Endothelial cell of umbilical vein (primary cell): Measurements from ENCODE around the gene CUBN. TPM values are rescaled to one million over a fixed set of nuclear protein-coding genes. Genes with fewer than 3 reads are reported as not detected.

Experiments
- BruUV-seq: library from RNA; stranded (reverse); fragments of 400-500 nt; replicated peaks from 2 replicates; lab custom pipeline; 2021; lab: Mats Ljungman, UMichigan
- CTCF ChIA-PET: fragments of 300-600, 350-600 bp; sonication (Branson Sonifier 250); formaldehyde crosslinking; loops from one replicate; lab custom pipeline; 2021; ENCODE audit warnings: antibody characterized with exemption, inconsistent platforms; lab: Charles Lee
- POLR2A ChIA-PET: fragments of 300-600, 350-600 bp; sonication (Branson Sonifier 250); formaldehyde crosslinking; loops from one replicate; lab custom pipeline; 2021; ENCODE audit warnings: antibody characterized with exemption, inconsistent platforms; lab: Charles Lee
- DNase-seq: peaks from one replicate; pipeline ENCODE4 v3.0.0-alpha.2; 2011; ENCODE audit warnings: low read depth, low spot score
- FAIRE-seq: peaks from 2 replicates; lab custom pipeline; 2011; peaks lifted over from hg19 to GRCh38; lab: Jason Lieb, UNC
- H2AFZ ChIP-seq: 2 replicates; pipeline ENCODE4 v1.6.0; 2012; ENCODE audit warnings: low read depth, low read length, control low read depth, inconsistent platforms
- H3K27ac ChIP-seq: 2 replicates; pipeline ENCODE4 v1.5.1; 2011; ENCODE audit warnings: low read depth, mild to moderate bottlenecking, control low read depth, low read length, moderate library complexity; ENCODE audit not compliant: insufficient read depth
- H3K27me3 ChIP-seq, 2 experiments: 2 replicates each; pipeline versions ENCODE4 v1.6.0 to v1.6.1; 2011; ENCODE audit warnings: low read length in 2 of 2, mixed read lengths in 1 of 2; ENCODE audit not compliant: control insufficient read depth in 2 of 2, insufficient read depth in 2 of 2
- H3K36me3 ChIP-seq, 2 experiments: 2 replicates in 1 of 2; 3 replicates in 1 of 2; pipeline ENCODE4 v1.5.1; 2011; ENCODE audit warnings: low read length in 2 of 2, mild to moderate bottlenecking in 1 of 2, moderate library complexity in 1 of 2; ENCODE audit not compliant: control insufficient read depth in 2 of 2, insufficient read depth in 2 of 2; ENCODE audit errors: extremely low read depth in 1 of 2
- H3K4me1 ChIP-seq: 3 replicates; pipeline ENCODE4 v1.5.1; 2011; ENCODE audit warnings: mild to moderate bottlenecking, low read length; ENCODE audit not compliant: control insufficient read depth, insufficient read depth; ENCODE audit errors: extremely low read depth
- H3K4me2 ChIP-seq: 2 replicates; pipeline ENCODE4 v1.6.1; 2011; ENCODE audit warnings: low read length, control low read depth, mixed read lengths; ENCODE audit not compliant: insufficient read depth
- H3K4me3 ChIP-seq, 3 experiments: fragments of 200-600 bp in 1 of 3; sonication (generic), shearing (Covaris generic) in 1 of 3; replicated peaks in 1 of 3; 2 replicates each; pipeline ENCODE4 v1.5.1; 2011 to 2016; ENCODE audit warnings: control low read depth in 3 of 3, low read length in 3 of 3, mild to moderate bottlenecking in 2 of 3, inconsistent platforms in 1 of 3, low read depth in 1 of 3, moderate library complexity in 1 of 3; ENCODE audit not compliant: insufficient read depth in 1 of 3
- H3K79me2 ChIP-seq: 2 replicates; pipeline ENCODE4 v1.6.0; 2012; ENCODE audit warnings: low read length, inconsistent platforms; ENCODE audit not compliant: control insufficient read depth, insufficient read depth
- H3K9ac ChIP-seq: replicated peaks from 2 replicates; pipeline ENCODE3; 2011; ENCODE audit warnings: low read length, control low read depth; ENCODE audit not compliant: insufficient read depth; ENCODE audit errors: extremely low read depth
- H3K9me1 ChIP-seq: replicated peaks from 3 replicates; pipeline ENCODE4 v1.6.0; 2011; ENCODE audit warnings: mild to moderate bottlenecking, low read length; ENCODE audit not compliant: control insufficient read depth, insufficient read depth; ENCODE audit errors: extremely low read depth
- H3K9me3 ChIP-seq: replicated peaks from 2 replicates; pipeline ENCODE4 v1.5.1; 2012; ENCODE audit warnings: low read length, inconsistent platforms; ENCODE audit not compliant: control insufficient read depth, insufficient read depth
- H4K20me1 ChIP-seq: replicated peaks from 2 replicates; pipeline ENCODE3; 2011; ENCODE audit warnings: mild to moderate bottlenecking, low read length; ENCODE audit not compliant: control insufficient read depth, insufficient read depth; ENCODE audit errors: extremely low read depth
- EZH2 ChIP-seq: IDR thresholded peaks from 2 replicates; pipeline ENCODE4 v1.6.1; 2012; ENCODE audit warnings: borderline replicate concordance, low read depth, mild to moderate bottlenecking, moderate library complexity, low read length, inconsistent platforms; ENCODE audit not compliant: severe bottlenecking
- FOS ChIP-seq: IDR thresholded peaks from 2 replicates; pipeline ENCODE4 v1.6.1; 2011; ENCODE audit warnings: mild to moderate bottlenecking, low read length, moderate library complexity, borderline replicate concordance; ENCODE audit not compliant: insufficient read depth
- GATA2 ChIP-seq: IDR thresholded peaks from 2 replicates; pipeline ENCODE4 v1.7.0; 2011; ENCODE audit warnings: low read depth, mild to moderate bottlenecking, moderate library complexity, mixed read lengths, low read length; ENCODE audit not compliant: insufficient read length, insufficient read depth
- JUN ChIP-seq: IDR thresholded peaks from 2 replicates; pipeline ENCODE4 v1.6.1; 2011; ENCODE audit warnings: borderline replicate concordance, low read depth; ENCODE audit not compliant: insufficient read length, insufficient read depth
- MAX ChIP-seq: IDR thresholded peaks from 2 replicates; pipeline ENCODE4 v1.6.1; 2011; ENCODE audit not compliant: insufficient read depth, insufficient read length
- MYC ChIP-seq: IDR thresholded peaks from one replicate; pipeline ENCODE4 v1.6.1; 2011; ENCODE audit warnings: mild to moderate bottlenecking, low read depth, low read length
- POLR2A ChIP-seq: IDR thresholded peaks from 2 replicates; pipeline ENCODE4 v1.6.1; 2012; ENCODE audit warnings: low read depth, mild to moderate bottlenecking, control low read depth, low read length
- POLR2AphosphoS5 ChIP-seq: IDR thresholded peaks from 2 replicates; pipeline ENCODE4 v1.6.1; 2012; ENCODE audit warnings: low read depth, mild to moderate bottlenecking, control low read depth, low read length, moderate library complexity; ENCODE audit not compliant: insufficient read depth
- dilution Hi-C: fragments of 300-500 bp; cut with MboI; formaldehyde crosslinking; loops from one replicate; pipeline ENCODE4 v1.15.0; 2019; ENCODE audit warnings: low sequenced_read_pairs; ENCODE audit not compliant: extremely low pct_ligation_motif_present
- intact Hi-C: fragments of 100-400 bp; cut with micrococcal nuclease; formaldehyde crosslinking; loops from one replicate; pipeline ENCODE4 v1.10.0; 2022
- polyA plus RNA-seq, 4 experiments: library from polyadenylated mRNA; depleted of rRNA in 3 of 4; stranded (reverse) in 3 of 4; unstranded in 1 of 4; fragments of >200 nt; gene quantifications; 2 replicates each; pipeline versions ENCODE4 v1.2.1 to v1.2.3, GENCODE V29; 2011 to 2012; ENCODE audit warnings: missing spikeins in 1 of 4
- total RNA-seq: library from RNA; stranded (reverse); gene quantifications from 2 replicates; pipeline ENCODE4 v1.2.3, GENCODE V29; 2021
- TF ChIP-seq, protein P1 (sequence below), 2 donors: IDR thresholded peaks; 1 replicate in 1 of 2; 2 replicates in 1 of 2; pipeline ENCODE4 v1.5.1; 2011; ENCODE audit warnings: low read length in 2 of 2, mild to moderate bottlenecking in 2 of 2, moderate library complexity in 2 of 2, control low read depth in 1 of 2, inconsistent platforms in 1 of 2, low read depth in 1 of 2; ENCODE audit not compliant: insufficient read depth in 1 of 2; ENCODE audit errors: extremely low read depth in 1 of 2

CUBN gene
- total and polyA plus RNA-seq, 2 donors (not counting 3 experiments of a cell fraction or from before 2014, with no cell fraction given) = 2.7 to 4.6 TPM

DNA sequence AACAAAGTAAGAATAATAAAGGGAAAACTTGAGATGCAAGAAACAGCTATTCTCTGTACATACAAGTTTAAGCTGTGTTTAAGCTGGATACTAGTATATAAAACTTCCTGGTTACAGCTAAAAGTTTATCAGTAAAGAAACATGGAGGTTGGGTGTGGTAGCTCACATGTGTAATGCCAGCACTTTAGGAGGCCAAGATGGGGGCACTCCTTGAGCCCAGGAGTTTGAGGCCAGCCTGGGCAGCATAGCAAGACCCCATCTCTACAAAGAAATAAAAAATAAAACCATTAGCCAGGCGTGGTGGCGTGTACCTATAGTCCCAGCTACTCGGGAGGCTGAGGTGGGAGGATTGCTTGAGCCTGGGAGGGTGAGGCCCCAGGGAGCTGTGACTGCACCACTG lies 315.6 kb downstream of the CUBN start:
- Histone ChIP-seq H3K4me2 (no peak overlapping the region), H3K36me3 (peaks cover 0 to 3% of the 10 kb centered on the region in 2 experiments), H3K79me2 (peaks cover 55% of the 10 kb centered on the region), H3K27me3 (no peaks in the 10 kb centered on the region), H3K4me3 (no peak overlapping the region), H4K20me1 (peaks cover 3% of the 10 kb centered on the region), H3K4me1 (peaks cover 27% of the 10 kb centered on the region), H3K9me3 (no peaks in the 10 kb centered on the region), H2AFZ (no peak overlapping the region), H3K27ac (no peak overlapping the region), H3K9me1 (no peaks in the 10 kb centered on the region), H3K9ac (no peak overlapping the region)
- no TSS peak for BruUV-seq
- DNase-seq = no peak
- TF ChIP-seq JUN (no peak), FOS (no peak), EZH2 (no peak), GATA2 (no peak), MAX (no peak), POLR2A (no peak), MYC (no peak), POLR2AphosphoS5 (no peak)
- TF ChIP-seq, protein P1, sequence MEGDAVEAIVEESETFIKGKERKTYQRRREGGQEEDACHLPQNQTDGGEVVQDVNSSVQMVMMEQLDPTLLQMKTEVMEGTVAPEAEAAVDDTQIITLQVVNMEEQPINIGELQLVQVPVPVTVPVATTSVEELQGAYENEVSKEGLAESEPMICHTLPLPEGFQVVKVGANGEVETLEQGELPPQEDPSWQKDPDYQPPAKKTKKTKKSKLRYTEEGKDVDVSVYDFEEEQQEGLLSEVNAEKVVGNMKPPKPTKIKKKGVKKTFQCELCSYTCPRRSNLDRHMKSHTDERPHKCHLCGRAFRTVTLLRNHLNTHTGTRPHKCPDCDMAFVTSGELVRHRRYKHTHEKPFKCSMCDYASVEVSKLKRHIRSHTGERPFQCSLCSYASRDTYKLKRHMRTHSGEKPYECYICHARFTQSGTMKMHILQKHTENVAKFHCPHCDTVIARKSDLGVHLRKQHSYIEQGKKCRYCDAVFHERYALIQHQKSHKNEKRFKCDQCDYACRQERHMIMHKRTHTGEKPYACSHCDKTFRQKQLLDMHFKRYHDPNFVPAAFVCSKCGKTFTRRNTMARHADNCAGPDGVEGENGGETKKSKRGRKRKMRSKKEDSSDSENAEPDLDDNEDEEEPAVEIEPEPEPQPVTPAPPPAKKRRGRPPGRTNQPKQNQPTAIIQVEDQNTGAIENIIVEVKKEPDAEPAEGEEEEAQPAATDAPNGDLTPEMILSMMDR (IDR thresholded peaks at IDR 0.05; ENCODE audit: extremely low read depth in 1 of 2, insufficient read depth in 1 of 2, low read depth in 1 of 2, low read length in 2 of 2) = no peak
- FAIRE-seq = no peak
- ChIA-PET CTCF (interaction anchor here (1.4 to 3.6 kb wide), 3 partner anchors 36 to 912 kb away, joined by 4 to 35 read pairs (median 10); no protein-coding TSS in a partner anchor), POLR2A (interaction anchor here (0.5 kb wide), 1 partner anchor 37 kb away, joined by 5 read pairs; no protein-coding TSS in a partner anchor)
- dilution Hi-C loops = no loop called here
- intact Hi-C loops = no loop called here
